Esophagus (tissue), 2 donors: ENCODE results near the gene PPP1R3C. TPM values are rescaled to one million over a fixed set of nuclear protein-coding genes. Genes with fewer than 3 reads are reported as not detected.

Experiments used
- H3K27ac ChIP-seq, 2 donors: one replicate each; pipeline ENCODE4 v1.5.1; 2013; ENCODE audit warnings: low read depth in 2 of 2, mild to moderate bottlenecking in 2 of 2, inconsistent platforms in 1 of 2, low read length in 1 of 2, moderate library complexity in 1 of 2
- H3K27me3 ChIP-seq, 2 donors: one replicate each; pipeline ENCODE4 v1.6.1; 2013; ENCODE audit warnings: low read length in 2 of 2, control low read depth in 1 of 2, mild to moderate bottlenecking in 1 of 2; ENCODE audit not compliant: insufficient read depth in 2 of 2, control insufficient read depth in 1 of 2
- H3K36me3 ChIP-seq, 2 donors: one replicate each; pipeline ENCODE4 v1.6.1; 2013; ENCODE audit warnings: low read length in 1 of 2; ENCODE audit not compliant: control insufficient read depth in 2 of 2, insufficient read depth in 2 of 2
- H3K4me1 ChIP-seq, 2 donors: one replicate each; pipeline ENCODE4 v1.6.1; 2013; ENCODE audit warnings: low read length in 1 of 2; ENCODE audit not compliant: control insufficient read depth in 2 of 2, insufficient read depth in 2 of 2
- H3K4me3 ChIP-seq, 2 donors: one replicate each; pipeline ENCODE4 v1.5.1; 2013; ENCODE audit warnings: low read length in 2 of 2, mild to moderate bottlenecking in 2 of 2, low read depth in 1 of 2, moderate library complexity in 1 of 2
- H3K9me3 ChIP-seq, 2 donors: one replicate each; pipeline ENCODE4 v1.6.1; 2013; ENCODE audit warnings: mild to moderate bottlenecking in 2 of 2, low read depth in 1 of 2, low read length in 1 of 2, moderate library complexity in 1 of 2; ENCODE audit not compliant: control insufficient read depth in 2 of 2, insufficient read depth in 1 of 2
- WGBS, 2 donors: extraction: QIAGEN DNeasy Blood & Tissue Kit; methylation state at CpG; one replicate each; pipeline ENCODE4 v1.1.7; 2013; 5-methylcytosine and 5-hydroxymethylcytosine counted together
- polyA plus RNA-seq, 2 donors: library from polyadenylated mRNA; stranded (reverse); fragments of 200-250 nt; gene quantifications; one replicate each; pipeline ENCODE4 v1.2.3, GENCODE V29; 2013
- donor health status: healthy with polysubstance abuse.
- donor health status: Bipolar disorder and iron deficiency.

The PPP1R3C gene
- polyA plus RNA-seq, 2 donors: 50.0 to 59.4 TPM

- Histone ChIP-seq H3K36me3 (peaks cover 0 to 8% of the 10 kb centered on the region in 2 donors), H3K4me3 (peak overlapping the region in 1 of 2 donors; percentile 50), H3K27me3 (no peaks in the 10 kb centered on the region), H3K27ac (no peak overlapping the region), H3K9me3 (no peaks in the 10 kb centered on the region), H3K4me1 (peaks cover 0 to 4% of the 10 kb centered on the region in 2 donors)
- WGBS, 2 donors: 76 to 80% methylated on average over 10 of the region's 10 CpGs
Observed at GRCh38 chr10:91630625-91631024, 2.2 kb downstream of the PPP1R3C start.

GRCh38 chr10:91629715-91630549, 2.9 kb downstream of the PPP1R3C start:
- WGBS, 2 donors: 74 to 87% methylated on average over 11 of the region's 11 CpGs
- H3K9me3 ChIP-seq: no peaks in the 10 kb centered on the region
- peaks cover 0 to 8% of the 10 kb centered on the region in 2 donors for H3K36me3 ChIP-seq
- H3K4me1 ChIP-seq: peaks cover 0 to 4% of the 10 kb centered on the region in 2 donors
- H3K27me3 ChIP-seq: no peaks in the 10 kb centered on the region
- no peak overlapping the region for H3K27ac ChIP-seq
- H3K4me3 ChIP-seq: peak overlapping the region; percentile 2 to 50

GRCh38 chr10:91628383-91628782, 4.5 kb downstream of the PPP1R3C start:
- Histone ChIP-seq H3K4me1 (peaks cover 0 to 4% of the 10 kb centered on the region in 2 donors), H3K9me3 (no peaks in the 10 kb centered on the region), H3K36me3 (peaks cover 0 to 8% of the 10 kb centered on the region in 2 donors), H3K27ac (no peak overlapping the region), H3K4me3 (peak overlapping the region in 1 of 2 donors; percentile 50), H3K27me3 (no peaks in the 10 kb centered on the region)
- WGBS, 2 donors: 69 to 81% methylated on average over 1 of the region's 1 CpG

- Histone ChIP-seq H3K27ac (peak overlapping the region in 1 of 2 donors; percentile 24), H3K27me3 (no peaks in the 10 kb centered on the region)
Observed at GRCh38 chr10:91627344-91628102, 5.3 kb downstream of the PPP1R3C start.

GRCh38 chr10:91626936-91627335, 5.9 kb downstream of the PPP1R3C start:
- WGBS, 2 donors: 89 to 93% methylated on average over 2 of the region's 2 CpGs
- no peaks in the 10 kb centered on the region for H3K27me3 ChIP-seq
- H3K4me1 ChIP-seq: no peaks in the 10 kb centered on the region
- H3K36me3 ChIP-seq: peaks cover 0 to 8% of the 10 kb centered on the region in 2 donors
- no peak overlapping the region for H3K4me3 ChIP-seq
- H3K9me3 ChIP-seq: no peaks in the 10 kb centered on the region
- H3K27ac ChIP-seq: no peak overlapping the region

More at GRCh38 chr10:91627344-91628102, 5.3 kb downstream of the PPP1R3C start:
- Histone ChIP-seq H3K36me3 (peaks cover 0 to 8% of the 10 kb centered on the region in 2 donors), H3K4me3 (peak overlapping the region in 1 of 2 donors; percentile 4), H3K4me1 (no peaks in the 10 kb centered on the region), H3K9me3 (no peaks in the 10 kb centered on the region)
- WGBS, 2 donors: 74 to 75% methylated on average over 7 of the region's 7 CpGs

GRCh38 chr10:91624633-91625032, 8.2 kb downstream of the PPP1R3C start:
- no peak overlapping the region for H3K27ac ChIP-seq
- no peaks in the 10 kb centered on the region for H3K9me3 ChIP-seq
- peaks cover 0 to 8% of the 10 kb centered on the region in 2 donors for H3K36me3 ChIP-seq
- no peaks in the 10 kb centered on the region for H3K4me1 ChIP-seq
- no peak overlapping the region for H3K4me3 ChIP-seq
- H3K27me3 ChIP-seq: no peaks in the 10 kb centered on the region

GRCh38 chr10:91622601-91623000, 10.3 kb downstream of the PPP1R3C start:
- WGBS, 2 donors: 90 to 100% methylated on average over 1 of the region's 1 CpG

GRCh38 chr10:91621483-91622113, 11.3 kb downstream of the PPP1R3C start:
- WGBS, 2 donors: 30 to 44% methylated on average over 1 of the region's 1 CpG
- H3K27ac ChIP-seq: no peak overlapping the region
- no peaks in the 10 kb centered on the region for H3K36me3 ChIP-seq
- H3K4me3 ChIP-seq: no peak overlapping the region
- no peaks in the 10 kb centered on the region for H3K27me3 ChIP-seq
- no peaks in the 10 kb centered on the region for H3K4me1 ChIP-seq
- no peaks in the 10 kb centered on the region for H3K9me3 ChIP-seq

More at GRCh38 chr10:91622601-91623000, 10.3 kb downstream of the PPP1R3C start:
- Histone ChIP-seq H3K4me3 (no peak overlapping the region), H3K9me3 (no peaks in the 10 kb centered on the region), H3K4me1 (no peaks in the 10 kb centered on the region), H3K27ac (no peak overlapping the region), H3K27me3 (no peaks in the 10 kb centered on the region), H3K36me3 (no peaks in the 10 kb centered on the region)

- Histone ChIP-seq H3K27ac (no peak overlapping the region), H3K4me3 (no peak overlapping the region), H3K4me1 (no peaks in the 10 kb centered on the region), H3K27me3 (no peaks in the 10 kb centered on the region), H3K36me3 (no peaks in the 10 kb centered on the region), H3K9me3 (no peaks in the 10 kb centered on the region)
- 68 to 73% methylated on average over 7 of the region's 7 CpGs for WGBS, 2 donors
Observed at GRCh38 chr10:91617072-91617609, 15.7 kb downstream of the PPP1R3C start.
